SK-N-SH (cell line): ENCODE data around the gene FCN3. TPM values are rescaled to one million over a fixed set of nuclear protein-coding genes. Genes with fewer than 3 reads are reported as not detected.

Experiments
- CTCF ChIA-PET: fragments of 300-600, 350-600 bp; formaldehyde crosslinking; extraction: SDS; loops from one replicate; lab custom pipeline; 2021; lab: Yijun Ruan, JAX
- POLR2A ChIA-PET: fragments of 350-600 bp; sonication (Branson Sonifier 250); formaldehyde crosslinking; extraction: SDS; loops from one replicate; lab custom pipeline; 2020; ENCODE audit warnings: antibody characterized with exemption, inconsistent platforms; lab: Yijun Ruan, JAX
- DNase-seq: peaks from one replicate; pipeline ENCODE4 v3.0.0; 2012
- H2AFZ ChIP-seq: fragments of 200-600 bp; sonication (generic); 2 replicates; pipeline ENCODE4 v1.8.1; 2016; ENCODE audit warnings: antibody characterized with exemption, mild to moderate bottlenecking, low read depth
- H3F3A ChIP-seq: fragments of 200-600 bp; sonication (generic); replicated peaks from 2 replicates; pipeline ENCODE3; 2016; ENCODE audit warnings: antibody characterized with exemption, mild to moderate bottlenecking; ENCODE audit not compliant: insufficient read depth
- H3K27ac ChIP-seq, 2 experiments: fragments of 200-500 bp in 1 of 2; fragments of 200-600 bp in 1 of 2; sonication (Bioruptor generic) in 1 of 2; sonication (generic), shearing (Covaris generic) in 1 of 2; 2 replicates each; pipeline versions ENCODE4 v1.5.1 to v1.6.1; 2014 to 2016; ENCODE audit warnings: low read depth in 2 of 2, inconsistent platforms in 1 of 2, low read length in 1 of 2, mild to moderate bottlenecking in 1 of 2, mixed read lengths in 1 of 2
- H3K27me3 ChIP-seq: fragments of 200-600 bp; sonication (generic), shearing (Covaris generic); 2 replicates; pipeline ENCODE4 v1.6.1; 2016; ENCODE audit warnings: mixed run types; ENCODE audit not compliant: insufficient read depth
- H3K36me3 ChIP-seq, 2 experiments: fragments of 200-500 bp in 1 of 2; fragments of 200-600 bp in 1 of 2; sonication (Bioruptor generic) in 1 of 2; sonication (generic) in 1 of 2; replicated peaks in 1 of 2; 2 replicates each; pipeline versions ENCODE3 to v1.5.1; 2014 to 2016; ENCODE audit warnings: low read length in 1 of 2, mild to moderate bottlenecking in 1 of 2; ENCODE audit not compliant: insufficient read depth in 2 of 2, control insufficient read depth in 1 of 2
- H3K4me1 ChIP-seq, 2 experiments: fragments of 200-500 bp in 1 of 2; fragments of 200-600 bp in 1 of 2; sonication (Bioruptor generic) in 1 of 2; sonication (generic), shearing (Covaris generic) in 1 of 2; 2 replicates each; pipeline versions ENCODE4 v1.5.1 to v1.6.1; 2014 to 2016; ENCODE audit warnings: low read depth in 1 of 2, low read length in 1 of 2, mixed run types in 1 of 2; ENCODE audit not compliant: insufficient read depth in 2 of 2, control insufficient read depth in 1 of 2
- H3K4me2 ChIP-seq: fragments of 200-600 bp; sonication (generic), shearing (Covaris generic); 2 replicates; pipeline ENCODE4 v1.6.1; 2017; ENCODE audit warnings: mixed run types
- H3K4me3 ChIP-seq, 2 experiments: fragments of 200-500 bp in 1 of 2; fragments of 200-600 bp in 1 of 2; sonication (Bioruptor generic) in 1 of 2; sonication (generic), shearing (Covaris generic) in 1 of 2; 2 replicates each; pipeline versions ENCODE4 v1.5.1 to v1.8.1; 2014 to 2016; ENCODE audit warnings: low read depth in 2 of 2, inconsistent platforms in 1 of 2, low read length in 1 of 2, mild to moderate bottlenecking in 1 of 2, mixed read lengths in 1 of 2, moderate library complexity in 1 of 2
- H3K79me2 ChIP-seq: fragments of 200-600 bp; sonication (generic); 2 replicates; pipeline ENCODE4 v1.8.1; 2017; ENCODE audit warnings: mild to moderate bottlenecking; ENCODE audit not compliant: insufficient read depth
- H3K9ac ChIP-seq: fragments of 200-600 bp; sonication (generic); 2 replicates; pipeline ENCODE4 v1.6.1; 2017; ENCODE audit warnings: mixed run types
- H3K9me2 ChIP-seq: fragments of 200-600 bp; sonication (generic); 2 replicates; pipeline ENCODE4 v1.6.1; 2017; ENCODE audit warnings: mixed run types
- H3K9me3 ChIP-seq: fragments of 200-600 bp; sonication (generic); 2 replicates; pipeline ENCODE4 v1.6.1; 2017; ENCODE audit warnings: mixed run types, mild to moderate bottlenecking, moderate library complexity
- H4K20me1 ChIP-seq: fragments of 200-600 bp; sonication (generic); 2 replicates; pipeline ENCODE4 v1.6.1; 2017; ENCODE audit warnings: mild to moderate bottlenecking, mixed run types; ENCODE audit not compliant: insufficient read depth
- EZH2phosphoT487 ChIP-seq: fragments of 200-600 bp; sonication (generic); IDR thresholded peaks from 2 replicates; pipeline ENCODE4 v1.6.1; 2017; ENCODE audit warnings: low read depth, mixed run types, mild to moderate bottlenecking, antibody characterized with exemption, moderate library complexity, borderline replicate concordance
- FOXJ3 ChIP-seq: sonication (generic); formaldehyde crosslinking; IDR thresholded peaks from 2 replicates; pipeline ENCODE4 v1.5.1; 2020; ENCODE audit warnings: mild to moderate bottlenecking, missing genetic modification reagents
- GABPA ChIP-seq: IDR thresholded peaks from 2 replicates; pipeline ENCODE4 v1.4.0; 2012; ENCODE audit warnings: low read depth, mild to moderate bottlenecking
- GATA2 ChIP-seq: sonication (generic); formaldehyde crosslinking; IDR thresholded peaks from 2 replicates; pipeline ENCODE4 v1.5.0; 2020; ENCODE audit warnings: mild to moderate bottlenecking, missing genetic modification reagents
- IRF3 ChIP-seq: fragments of 150-350 bp; IDR thresholded peaks from 2 replicates; pipeline ENCODE4 v1.6.1; 2016; ENCODE audit warnings: mild to moderate bottlenecking, low read depth, low read length
- JUND ChIP-seq: IDR thresholded peaks from 2 replicates; pipeline ENCODE4 v1.4.0; 2012
- NFIC ChIP-seq: IDR thresholded peaks from 2 replicates; pipeline ENCODE4 v1.4.0; 2012; ENCODE audit warnings: borderline replicate concordance
- RAD21 ChIP-seq: IDR thresholded peaks from 2 replicates; pipeline ENCODE4 v1.6.1; 2012; ENCODE audit warnings: mild to moderate bottlenecking, low read length
- RXRA ChIP-seq: IDR thresholded peaks from 2 replicates; pipeline ENCODE4 v1.4.0; 2012; ENCODE audit warnings: low read depth, mild to moderate bottlenecking, borderline replicate concordance
- SIN3A ChIP-seq: IDR thresholded peaks from 2 replicates; pipeline ENCODE4 v1.6.1; 2012; ENCODE audit warnings: low read depth, mild to moderate bottlenecking, low read length, moderate library complexity, borderline replicate concordance
- USF1 ChIP-seq: IDR thresholded peaks from 2 replicates; pipeline ENCODE4 v1.4.0; 2012; ENCODE audit warnings: low read depth, borderline replicate concordance
- YY1 ChIP-seq: IDR thresholded peaks from 2 replicates; pipeline ENCODE4 v1.4.0; 2012; ENCODE audit warnings: low read depth, mild to moderate bottlenecking
- ZBTB33 ChIP-seq: IDR thresholded peaks from 2 replicates; pipeline ENCODE4 v1.4.0; 2012; ENCODE audit warnings: low read depth, borderline replicate concordance
- WGBS: methylation state at CpG from one replicate; pipeline ENCODE4 v1.1.6; 2017; ENCODE audit warnings: low lambda C conversion rate; 5-methylcytosine and 5-hydroxymethylcytosine counted together
- polyA plus RNA-seq, 3 experiments: library from polyadenylated mRNA; depleted of rRNA; stranded (reverse); fragments of >200 nt; gene quantifications; 2 replicates each; pipeline ENCODE4 v1.2.3, GENCODE V29; 2012

The FCN3 gene
- polyA plus RNA-seq, 1 of the 3 experiments (the other 2 are of a cell fraction), result not detected

GRCh38 chr1:27346991-27347624 lies 27.5 kb downstream of the FCN3 start:
- ChIA-PET CTCF (interaction anchor here (0.7 to 4.7 kb wide), 5 partner anchors 10 to 260 kb away, joined by 3 to 40 read pairs (median 6); no protein-coding TSS in a partner anchor), POLR2A (no interaction called here)
- no peak overlapping the region for H3K4me2 ChIP-seq
- DNase-seq, result no peak
- H2AFZ ChIP-seq, result no peak overlapping the region
- no peaks in the 10 kb centered on the region for H3K9me2 ChIP-seq
- H3K79me2 ChIP-seq, result no peaks in the 10 kb centered on the region
- H3K9ac ChIP-seq, result no peak overlapping the region
- H4K20me1 ChIP-seq, result no peaks in the 10 kb centered on the region
- H3K4me1 ChIP-seq, result peaks cover 0 to 10% of the 10 kb centered on the region in 2 experiments; a peak in 2 of 4 replicates
- TF ChIP-seq SIN3A (no peak), USF1 (no peak)
- H3K27ac ChIP-seq, result no peak overlapping the region
- WGBS, result 83% methylated on average over 13 of the region's 14 CpGs
- no peak overlapping the region for H3K4me3 ChIP-seq
- no peaks in the 10 kb centered on the region for H3F3A ChIP-seq
- H3K36me3 ChIP-seq, result no peaks in the 10 kb centered on the region
- H3K27me3 ChIP-seq, result no peaks in the 10 kb centered on the region
- H3K9me3 ChIP-seq, result no peaks in the 10 kb centered on the region

- Histone ChIP-seq H3K9ac (no peak overlapping the region), H3K4me1 (peaks cover 4 to 10% of the 10 kb centered on the region in 2 experiments; a peak in 2 of 4 replicates), H3K36me3 (no peaks in the 10 kb centered on the region), H3K27me3 (no peaks in the 10 kb centered on the region), H3K79me2 (no peaks in the 10 kb centered on the region), H3F3A (no peaks in the 10 kb centered on the region), H3K9me2 (no peaks in the 10 kb centered on the region), H3K9me3 (no peaks in the 10 kb centered on the region), H3K4me2 (no peak overlapping the region)
- CTCF ChIA-PET, result interaction anchor here (0.7 to 4.7 kb wide), 6 partner anchors 11 to 261 kb away, joined by 3 to 40 read pairs (median 6); partner anchors contain the start of gene AHDC1
- WGBS, result 96% methylated on average over 8 of the region's 8 CpGs
- no peak for DNase-seq
- POLR2A ChIA-PET, result no interaction called here
- TF ChIP-seq EZH2phosphoT487 (no peak), FOXJ3 (CRISPR knock-in tag) (no peak), RAD21 (no peak), ZBTB33 (no peak), USF1 (no peak), NFIC (no peak), GABPA (no peak), SIN3A (no peak), YY1 (no peak), GATA2 (CRISPR knock-in tag) (no peak), IRF3 (no peak), JUND (no peak), RXRA (no peak)
- TF ChIP-seq, all 33 proteins: peak for 0
- no peaks in the 10 kb centered on the region for H4K20me1 ChIP-seq
- no peak overlapping the region for H3K27ac ChIP-seq
- H3K4me3 ChIP-seq, result no peak overlapping the region
- H2AFZ ChIP-seq, result no peak overlapping the region
Observed at GRCh38 chr1:27346357-27346756, 28.3 kb downstream of the FCN3 start.
